ENCODE results near the gene CDH2.

GRCh38 chr18:28134774-28135173 is 42.2 kb downstream of the CDH2 start:
- TF ChIP-seq ZNF274 (IDR thresholded peaks at IDR 0.05; ENCODE audit: low read depth, low read length) (no peak), YY1 (IDR thresholded peaks at IDR 0.05; ENCODE audit: insufficient read depth, insufficient read length) (no peak), SUZ12 (IDR thresholded peaks at IDR 0.05; ENCODE audit: extremely low read depth, insufficient read depth, insufficient read length) (no peak)

Measured in NT2/D1 (cell line).